Epithelial cell of prostate (primary cell): ENCODE data around the gene RPS2.
"Not testable (repeated sequence)": the region's sequence is repeated elsewhere in the genome, so short reads cannot be mapped to it uniquely, and the experiment has no call there.

Experiments used
- DNase-seq: peaks from one replicate; pipeline ENCODE4 v3.0.0-alpha.2; 2011; ENCODE audit warnings: low read depth, low spot score
- H3K27ac ChIP-seq: fragments of 450-650 bp; 2 replicates; pipeline ENCODE4 v1.5.1; 2017; ENCODE audit warnings: mild to moderate bottlenecking

RPS2 gene

DNA sequence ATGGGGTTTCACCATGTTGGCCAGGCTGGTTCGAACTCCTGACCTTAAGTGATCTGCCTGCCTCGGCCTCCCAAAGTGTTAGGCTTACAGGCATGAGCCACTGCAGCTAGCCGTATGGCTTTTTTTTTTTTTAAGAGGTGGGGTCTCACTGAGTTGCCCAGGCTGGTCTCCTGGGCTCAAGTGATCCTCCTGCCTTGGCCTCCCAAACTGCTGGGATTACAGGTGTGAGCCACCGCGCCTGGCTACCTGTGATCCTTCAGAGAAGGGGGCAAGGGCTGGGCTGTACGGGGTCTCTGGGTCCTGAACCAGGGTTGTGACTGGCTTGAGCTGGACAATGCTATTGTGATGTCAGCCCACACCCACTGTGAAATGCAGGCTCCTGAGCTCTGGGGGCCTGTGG is 1.8 kb upstream of the RPS2 start, which contains the start of gene RNF151:
TSS of gene RNF151 (plus strand) at position 397 of the 400 bp plus-strand sequence. CDS start 26 bp downstream, outside the sequence.
- no peak for DNase-seq
- H3K27ac ChIP-seq, result no peak within 1 kb of the TSS

- peak overlapping the region; percentile 94 for H3K27ac ChIP-seq
- no peak for DNase-seq
These were observed 873 bp upstream of the RPS2 start for GRCh38 chr16:1965396-1966001.

- DNase-seq, result no peak
- peak overlapping the region; percentile 94 for H3K27ac ChIP-seq
These were observed 670 bp downstream of the RPS2 start for GRCh38 chr16:1963806-1964505.

DNA sequence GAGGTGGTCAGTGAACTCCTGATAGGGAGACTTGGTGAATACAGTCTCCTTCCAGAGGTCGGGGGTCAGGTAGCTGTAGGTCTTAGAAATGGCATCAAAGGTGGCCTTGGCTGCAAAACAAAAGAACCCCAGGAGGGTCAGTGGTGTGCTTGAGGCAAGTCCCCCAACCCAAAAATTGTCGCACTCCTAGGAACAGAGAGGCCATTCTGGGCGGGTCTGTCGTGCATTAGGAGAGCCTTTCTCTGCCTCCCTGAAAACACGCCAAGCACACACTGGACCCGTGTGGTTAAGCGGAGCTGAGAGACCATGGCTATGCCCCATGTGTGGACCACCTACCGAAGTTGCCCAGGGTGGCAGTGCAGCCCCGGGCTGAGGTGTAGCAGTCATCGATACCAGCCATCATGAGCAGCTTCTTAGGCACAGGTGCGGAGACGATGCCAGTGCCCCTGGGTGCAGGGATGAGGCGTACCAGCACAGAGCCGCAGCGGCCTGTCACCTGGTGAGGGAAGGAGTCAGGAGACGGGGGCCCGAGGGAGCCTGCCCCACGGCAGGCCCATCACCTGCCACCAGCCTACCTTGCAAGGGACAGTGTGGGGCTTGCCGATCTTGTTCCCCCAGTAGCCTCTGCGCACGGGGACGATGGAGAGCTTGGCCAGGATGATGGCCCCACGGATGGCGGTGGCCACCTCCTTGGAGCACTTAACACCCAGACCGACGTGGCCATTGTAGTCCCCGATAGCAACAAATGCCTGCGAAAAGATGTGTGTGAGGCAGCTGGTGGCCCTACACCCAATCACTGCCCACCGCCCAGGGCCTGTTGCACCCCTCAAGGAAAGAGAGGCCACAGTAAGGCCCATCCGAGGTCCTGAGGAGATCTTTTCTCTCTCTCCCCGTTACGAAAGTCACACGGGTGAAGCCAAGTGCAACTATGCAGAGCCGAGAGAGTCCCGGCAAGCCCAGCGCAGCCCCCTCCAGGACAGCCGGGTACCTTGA is 2.2 kb downstream of the RPS2 start:
- peak overlapping the region; percentile 94 for H3K27ac ChIP-seq
- not testable (repeated sequence) for DNase-seq

DNA sequence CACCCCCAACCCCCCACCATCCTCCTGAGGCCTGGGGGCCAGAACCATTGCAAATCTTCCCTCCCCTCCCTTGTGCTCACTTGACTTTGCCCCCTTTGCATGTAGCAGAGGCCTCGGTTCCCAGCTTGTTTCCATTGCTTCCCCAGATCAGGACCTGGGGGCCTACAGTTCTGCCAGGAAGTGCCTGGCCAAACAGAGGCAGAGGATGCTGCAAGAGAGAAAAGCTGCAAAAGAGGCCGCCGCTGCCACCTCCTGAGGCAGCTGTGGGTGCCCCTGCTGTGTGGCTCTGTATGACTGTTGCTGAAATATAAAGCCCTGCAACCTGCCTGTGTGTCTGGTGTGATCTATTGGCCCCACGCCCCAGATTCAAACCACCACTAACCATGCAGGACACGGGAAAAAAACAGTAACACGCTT is 3.0 kb downstream of the RPS2 start:
- H3K27ac ChIP-seq, result peak overlapping the region; percentile 56
- DNase-seq, result no peak

GRCh38 chr16:1960665-1961630 is 3.7 kb downstream of the RPS2 start:
- H3K27ac ChIP-seq, result peak overlapping the region; percentile 56
- no peak for DNase-seq

GRCh38 chr16:1959269-1960039 is 5.2 kb downstream of the RPS2 start, which contains the start of gene NDUFB10:
Gene NDUFB10, plus strand, starts transcription at chr16:1959538. Its CDS starts 87 bp downstream, at chr16:1959625.
- no peak for DNase-seq
- peak within 1 kb of the TSS; percentile 56 for H3K27ac ChIP-seq

- H3K27ac ChIP-seq, result no peak overlapping the region
- no peak for DNase-seq
These were observed 5.8 kb downstream of the RPS2 start for GRCh38 chr16:1958715-1959268.

DNA sequence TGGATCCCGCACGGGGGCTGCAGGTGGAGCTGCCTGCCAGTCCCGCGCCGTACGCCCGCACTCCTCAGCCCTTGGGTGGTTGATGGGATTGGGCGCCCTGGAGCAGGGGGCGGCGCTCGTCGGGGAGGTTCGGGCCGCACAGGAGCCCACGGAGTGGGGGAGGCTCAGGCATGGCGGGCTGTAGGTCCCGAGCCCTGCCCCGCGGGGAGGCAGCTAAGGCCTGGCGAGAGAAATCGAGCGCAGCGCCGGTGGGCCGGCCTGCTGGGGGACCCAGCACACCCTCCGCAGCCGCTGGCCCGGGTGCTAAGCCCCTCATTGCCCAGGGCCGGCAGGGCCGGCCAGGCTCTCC is 6.5 kb downstream of the RPS2 start:
- H3K27ac ChIP-seq, DNase-seq: not testable (repeated sequence)

DNA sequence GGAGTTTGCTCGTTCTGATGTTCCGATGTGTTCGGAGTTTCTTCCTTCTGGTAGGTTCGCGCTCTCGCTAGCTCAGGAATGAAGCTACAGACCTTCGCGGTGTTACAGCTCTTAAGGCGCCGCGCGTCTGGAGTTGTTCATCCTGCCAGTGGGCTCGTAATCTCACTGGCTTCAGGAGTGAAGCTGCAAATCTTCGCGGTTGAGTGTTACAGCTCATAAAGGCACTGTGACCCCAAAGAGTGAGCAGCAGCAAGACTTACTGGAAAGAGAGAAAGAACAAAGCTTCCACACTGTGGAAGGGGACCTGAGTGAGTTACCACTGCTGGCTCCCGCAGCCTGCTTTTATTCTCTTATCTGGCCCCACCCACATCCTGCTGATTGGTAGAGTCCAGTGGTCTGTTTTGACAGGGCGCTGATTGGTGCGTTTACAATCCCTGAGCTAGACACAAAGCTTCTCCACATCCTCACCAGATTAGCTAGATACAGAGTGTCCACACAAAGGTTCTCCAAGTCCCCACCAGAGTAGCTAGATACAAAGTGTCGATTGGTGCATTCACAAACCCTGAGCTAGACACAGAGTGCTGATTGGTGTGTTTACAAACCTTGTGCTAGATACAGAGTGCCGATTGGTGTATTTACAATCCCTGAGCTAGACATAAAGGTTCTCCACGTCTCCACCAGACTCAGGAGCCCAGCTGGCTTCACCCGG is 7.0 kb downstream of the RPS2 start:
- not testable (repeated sequence) for DNase-seq, H3K27ac ChIP-seq

DNA sequence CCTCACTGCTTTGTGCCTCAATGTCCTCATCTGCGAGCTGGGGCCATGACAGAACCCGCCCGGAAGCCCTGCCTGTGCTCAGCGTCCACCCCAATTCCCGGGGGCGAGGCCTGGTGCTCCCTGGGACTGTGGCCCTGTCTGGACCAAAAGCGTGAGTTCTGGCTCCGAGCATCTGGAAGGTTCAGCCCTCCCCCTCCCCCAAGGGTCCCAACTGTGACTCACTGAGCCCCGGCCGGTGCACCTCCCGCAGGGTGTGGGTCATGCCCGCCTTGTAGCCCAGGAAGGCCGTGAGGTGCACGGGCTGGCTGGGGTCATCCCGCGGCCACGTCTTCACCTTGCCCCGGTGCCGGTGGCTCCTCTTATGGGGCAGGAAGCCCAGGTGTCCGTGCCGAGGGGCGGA is 10.9 kb downstream of the RPS2 start:
- no peak overlapping the region for H3K27ac ChIP-seq
- DNase-seq, result no peak

- DNase-seq, result no peak
- H3K27ac ChIP-seq, result peak overlapping the region; percentile 40
These were observed 14.1 kb downstream of the RPS2 start for GRCh38 chr16:1950559-1950958.

DNA sequence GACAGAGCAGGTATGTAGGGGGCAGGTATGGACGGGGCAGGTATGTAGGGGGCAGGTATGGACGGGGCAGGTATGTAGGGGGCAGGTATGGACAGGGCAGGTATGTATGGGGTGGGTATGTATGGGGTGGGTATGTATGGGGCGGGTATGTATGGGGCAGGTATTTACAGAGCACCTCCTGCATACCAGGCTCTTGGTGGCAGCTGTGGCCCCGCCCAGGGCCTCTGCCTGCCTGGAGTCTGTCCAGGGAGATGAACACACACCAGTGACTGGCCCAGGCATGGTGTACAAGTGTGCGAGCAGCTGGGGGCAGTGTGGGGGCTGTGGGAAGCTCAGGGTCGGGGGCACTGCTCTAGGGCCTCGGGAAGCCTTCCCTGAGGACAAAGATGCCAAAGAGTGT is 14.6 kb downstream of the RPS2 start:
- peak overlapping the region; percentile 40 for H3K27ac ChIP-seq
- DNase-seq, result peak; percentile 64

DNA sequence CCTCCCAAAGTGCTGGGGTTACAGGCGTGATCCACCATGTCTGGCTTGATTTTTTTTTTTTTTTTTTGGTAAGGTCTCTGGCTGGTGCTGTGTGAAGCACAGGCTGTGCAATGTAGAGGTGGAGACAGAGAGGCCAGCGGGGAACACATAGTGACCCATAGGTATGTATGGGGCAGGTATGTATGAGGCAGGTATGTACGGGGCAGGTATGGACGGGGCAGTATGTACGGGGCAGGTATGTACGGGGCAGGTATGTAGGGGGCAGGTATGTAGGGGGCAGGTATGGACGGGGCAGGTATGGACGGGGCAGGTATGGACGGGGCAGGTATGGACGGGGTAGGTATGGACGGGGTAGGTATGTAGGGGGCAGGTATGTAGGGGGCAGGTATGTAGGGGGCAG is 15.1 kb downstream of the RPS2 start:
- no peak overlapping the region for H3K27ac ChIP-seq
- DNase-seq, result no peak

DNA sequence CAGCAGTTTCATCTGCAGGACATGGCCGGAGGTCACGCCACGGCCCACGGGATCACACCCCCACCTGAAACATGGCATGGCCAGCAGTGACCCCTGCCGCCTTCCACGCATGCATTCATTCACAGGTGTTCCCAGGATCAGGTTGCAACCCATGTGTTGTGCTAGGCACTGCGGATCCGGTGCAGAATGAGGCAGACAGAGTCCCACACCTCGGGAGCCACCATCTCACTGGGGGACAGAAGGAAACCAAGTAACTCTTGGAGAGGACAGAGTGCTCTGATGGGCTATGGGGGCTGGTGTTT is 17.3 kb downstream of the RPS2 start:
- DNase-seq, result no peak
- H3K27ac ChIP-seq, result no peak overlapping the region

DNA sequence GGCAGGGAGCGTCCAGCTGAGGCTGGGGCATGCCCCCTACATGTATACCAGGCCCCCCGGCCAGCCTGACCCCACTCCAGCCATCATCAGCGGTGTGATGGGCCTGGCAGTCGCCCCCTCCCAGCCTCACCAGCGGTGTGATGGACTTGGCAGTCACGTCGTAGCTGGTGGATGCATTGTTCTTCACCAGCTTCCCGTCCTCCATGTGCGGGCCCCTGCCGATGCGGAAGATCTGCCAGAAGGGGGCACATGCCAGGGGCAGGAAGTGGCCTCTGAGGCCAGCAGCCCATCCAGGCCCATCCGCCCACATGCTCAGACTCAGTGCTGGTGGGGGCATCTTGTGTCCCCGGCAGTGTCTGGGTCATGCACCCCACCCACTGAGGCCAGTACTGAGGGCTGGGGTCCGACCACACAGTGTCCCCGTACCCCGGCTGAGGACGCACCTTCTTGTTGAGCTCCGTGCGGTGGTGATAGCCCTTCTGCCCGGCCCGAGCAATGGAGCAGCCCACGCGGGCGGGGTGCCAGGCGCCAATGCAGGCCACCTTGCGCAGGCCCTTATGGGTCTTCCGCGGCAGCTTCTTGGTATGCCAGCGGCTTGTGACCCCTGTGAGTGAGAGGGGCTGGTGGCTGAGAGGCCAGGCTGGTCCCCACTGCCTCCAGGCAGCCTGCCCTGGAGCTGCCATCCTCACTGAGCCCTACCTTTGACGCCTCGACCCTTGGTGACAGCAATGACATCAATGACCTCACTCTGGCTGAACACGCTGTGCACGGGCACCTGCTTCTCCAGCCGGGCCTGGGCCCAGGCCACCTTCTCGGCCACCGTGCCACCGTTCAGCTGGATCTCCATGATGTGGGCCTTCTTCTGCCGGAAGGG is 17.9 kb downstream of the RPS2 start:
- H3K27ac ChIP-seq, result no peak overlapping the region
- no peak for DNase-seq
